H9 (cell line): Measurements from ENCODE around the gene ITPKB. TPM values are rescaled to one million over a fixed set of nuclear protein-coding genes. Genes with fewer than 3 reads are reported as not detected.

Experiments used
- DNase-seq: peaks from one replicate; pipeline ENCODE4 v3.0.0-alpha.2; 2017
- H2AFZ ChIP-seq: one replicate; pipeline ENCODE4 v1.6.1; 2013; ENCODE audit warnings: mild to moderate bottlenecking, low read length, control low read depth, moderate library complexity
- H2AK5ac ChIP-seq: 2 replicates; pipeline ENCODE4 v1.6.1; 2013; ENCODE audit warnings: low read length, control low read depth, mixed read lengths; ENCODE audit not compliant: insufficient read length
- H2BK120ac ChIP-seq: one replicate; pipeline ENCODE4 v1.6.1; 2013; ENCODE audit warnings: low read depth, mild to moderate bottlenecking, low read length, control low read depth, inconsistent platforms; ENCODE audit not compliant: poor library complexity, severe bottlenecking
- H2BK12ac ChIP-seq: 2 replicates; pipeline ENCODE4 v1.6.1; 2013; ENCODE audit warnings: low read length, control low read depth, mixed read lengths, low read depth; ENCODE audit not compliant: insufficient read length
- H2BK15ac ChIP-seq: 2 replicates; pipeline ENCODE4 v1.6.1; 2013; ENCODE audit warnings: low read depth, low read length, control low read depth
- H2BK20ac ChIP-seq: one replicate; pipeline ENCODE4 v1.6.1; 2013; ENCODE audit warnings: low read depth, mild to moderate bottlenecking, low read length, control low read depth, inconsistent platforms; ENCODE audit not compliant: poor library complexity, severe bottlenecking
- H2BK5ac ChIP-seq: 2 replicates; pipeline ENCODE4 v1.6.1; 2013; ENCODE audit warnings: low read length, control low read depth, mixed read lengths; ENCODE audit not compliant: insufficient read length
- H3K14ac ChIP-seq: 2 replicates; pipeline ENCODE4 v1.6.1; 2013; ENCODE audit warnings: low read length, control low read depth; ENCODE audit not compliant: insufficient read depth
- H3K18ac ChIP-seq: 2 replicates; pipeline ENCODE4 v1.6.1; 2013; ENCODE audit warnings: low read depth, mild to moderate bottlenecking, mixed read lengths, low read length, control low read depth; ENCODE audit not compliant: insufficient read length
- H3K23ac ChIP-seq: 2 replicates; pipeline ENCODE4 v1.6.1; 2013; ENCODE audit warnings: low read length, control low read depth, mixed read lengths, low read depth; ENCODE audit not compliant: insufficient read length
- H3K23me2 ChIP-seq: 2 replicates; pipeline ENCODE4 v1.6.1; 2013; ENCODE audit warnings: low read depth, mild to moderate bottlenecking, mixed read lengths, low read length, control low read depth; ENCODE audit not compliant: insufficient read length, poor library complexity, severe bottlenecking
- H3K27ac ChIP-seq: 2 replicates; pipeline ENCODE4 v1.5.1; 2013; ENCODE audit warnings: low read length, control low read depth, mixed read lengths, low read depth; ENCODE audit not compliant: insufficient read length
- H3K27me3 ChIP-seq: 2 replicates; pipeline ENCODE4 v1.6.1; 2013; ENCODE audit warnings: low read length, control low read depth, inconsistent platforms; ENCODE audit not compliant: insufficient read depth
- H3K4ac ChIP-seq: 2 replicates; pipeline ENCODE4 v1.6.1; 2013; ENCODE audit warnings: low read depth, mild to moderate bottlenecking, control low read depth, inconsistent platforms, low read length, moderate library complexity
- H3K4me1 ChIP-seq: 2 replicates; pipeline ENCODE4 v1.6.1; 2013; ENCODE audit warnings: low read length, control low read depth, inconsistent platforms; ENCODE audit not compliant: insufficient read depth
- H3K4me2 ChIP-seq: 2 replicates; pipeline ENCODE4 v1.6.1; 2013; ENCODE audit warnings: low read length, control low read depth, mixed read lengths; ENCODE audit not compliant: insufficient read length, insufficient read depth
- H3K56ac ChIP-seq: 2 replicates; pipeline ENCODE4 v1.6.1; 2013; ENCODE audit warnings: low read depth, mild to moderate bottlenecking, mixed read lengths, low read length, control low read depth; ENCODE audit not compliant: insufficient read length
- H3K79me1 ChIP-seq: 2 replicates; pipeline ENCODE4 v1.6.1; 2013; ENCODE audit warnings: low read depth, mild to moderate bottlenecking, moderate library complexity, low read length, control low read depth, inconsistent platforms; ENCODE audit not compliant: insufficient read depth, poor library complexity, severe bottlenecking
- H3K79me2 ChIP-seq: 2 replicates; pipeline ENCODE4 v1.6.1; 2013; ENCODE audit warnings: low read length, control low read depth, inconsistent platforms; ENCODE audit not compliant: insufficient read depth
- H3K9ac ChIP-seq: 2 replicates; pipeline ENCODE4 v1.6.1; 2013; ENCODE audit warnings: low read length, control low read depth, mixed read lengths; ENCODE audit not compliant: insufficient read length; ENCODE audit errors: extremely low read depth
- H3K9me3 ChIP-seq: one replicate; pipeline ENCODE4 v1.6.1; 2013; ENCODE audit warnings: low read depth, low read length, inconsistent platforms; ENCODE audit not compliant: control insufficient read depth
- H3T11ph ChIP-seq: one replicate; pipeline ENCODE4 v1.6.1; 2013; ENCODE audit warnings: mild to moderate bottlenecking, low read length, control low read depth, inconsistent platforms
- H4K20me1 ChIP-seq: one replicate; pipeline ENCODE4 v1.6.1; 2013; ENCODE audit not compliant: control insufficient read depth, insufficient read length, insufficient read depth
- H4K5ac ChIP-seq: 2 replicates; pipeline ENCODE4 v1.6.1; 2013; ENCODE audit warnings: low read depth, mild to moderate bottlenecking, mixed read lengths, low read length, control low read depth; ENCODE audit not compliant: insufficient read length
- H4K8ac ChIP-seq: replicated peaks from 2 replicates; pipeline ENCODE4 v1.6.1; 2013; ENCODE audit warnings: low read length, control low read depth, mixed read lengths, low read depth; ENCODE audit not compliant: insufficient read length
- H4K91ac ChIP-seq: 2 replicates; pipeline ENCODE4 v1.6.1; 2013; ENCODE audit warnings: low read depth, mild to moderate bottlenecking, moderate library complexity, mixed read lengths, low read length, control low read depth; ENCODE audit not compliant: insufficient read length
- H3K27ac Mint-ChIP-seq, 3 experiments: 2 replicates in 2 of 3; 3 replicates in 1 of 3; pipeline ENCODE4 v1.8.0; 2020 to 2021; ENCODE audit warnings: mixed read lengths in 3 of 3, mild to moderate bottlenecking in 1 of 3, moderate library complexity in 1 of 3
- H3K27me3 Mint-ChIP-seq: 2 replicates; pipeline ENCODE4 v1.8.0; 2021; ENCODE audit warnings: low read depth, mild to moderate bottlenecking, moderate library complexity, mixed read lengths
- H3K36me3 Mint-ChIP-seq, 3 experiments: 2 replicates in 2 of 3; 3 replicates in 1 of 3; pipeline ENCODE4 v1.8.0; 2020 to 2021; ENCODE audit warnings: low read depth in 3 of 3, mixed read lengths in 3 of 3; ENCODE audit not compliant: insufficient read depth in 1 of 3
- H3K4me1 Mint-ChIP-seq, 2 experiments: 2 replicates each; pipeline ENCODE4 v1.8.0; 2020; ENCODE audit warnings: mixed read lengths in 2 of 2
- H3K4me3 Mint-ChIP-seq, 2 experiments: 2 replicates in 1 of 2; 3 replicates in 1 of 2; pipeline ENCODE4 v1.8.0; 2020 to 2021; ENCODE audit warnings: mild to moderate bottlenecking in 2 of 2, mixed read lengths in 2 of 2, moderate library complexity in 1 of 2
- H3K9me3 Mint-ChIP-seq, 2 experiments: 2 replicates in 1 of 2; 3 replicates in 1 of 2; pipeline ENCODE4 v1.8.0; 2020; ENCODE audit warnings: mild to moderate bottlenecking in 2 of 2, mixed read lengths in 2 of 2, moderate library complexity in 1 of 2
- WGBS: extraction: QIAGEN DNeasy Blood & Tissue Kit; methylation state at CpG from one replicate; pipeline ENCODE4 v1.1.7; 2013; ENCODE audit warnings: missing lambda C conversion rate, low lambda C conversion rate, mixed read lengths; ENCODE audit not compliant: insufficient read length; ENCODE audit errors: extremely low coverage; 5-methylcytosine and 5-hydroxymethylcytosine counted together
- total RNA-seq: library from RNA; stranded (reverse); gene quantifications from 2 replicates; pipeline ENCODE4 v1.2.1, GENCODE V29; 2021
- TF ChIP-seq, protein P1 (sequence below): fragments of 200-600 bp; sonication (generic); conservative IDR thresholded peaks from 3 replicates; pipeline ENCODE4 v1.8.0; 2021; ENCODE audit warnings: antibody characterized with exemption, mild to moderate bottlenecking

ITPKB gene
- total RNA-seq, 1 experiment from 2014 or later = 3.8 TPM

GRCh38 chr1:226656201-226656600, 82.9 kb downstream of the ITPKB start:
- Histone ChIP-seq H3K27me3 (no peaks in the 10 kb centered on the region), H3K56ac (no peak overlapping the region), H3K79me1 (no peaks in the 10 kb centered on the region), H3K14ac (no peak overlapping the region), H3K4me2 (no peak overlapping the region), H3K18ac (no peak overlapping the region), H3K9me3 (no peaks in the 10 kb centered on the region), H2BK5ac (no peak overlapping the region), H3K9ac (no peak overlapping the region), H3K23me2 (no peaks in the 10 kb centered on the region), H2AFZ (no peak overlapping the region), H2AK5ac (no peak overlapping the region), H3K23ac (no peak overlapping the region), H4K5ac (no peak overlapping the region), H4K8ac (no peak overlapping the region), H4K20me1 (no peaks in the 10 kb centered on the region), H3K4me1 (peaks cover 16% of the 10 kb centered on the region; the same call in 1 of the 2 replicates), H2BK15ac (no peak overlapping the region), H2BK20ac (no peak overlapping the region), H3K27ac (no peak overlapping the region), H4K91ac (no peak overlapping the region), H3K79me2 (no peaks in the 10 kb centered on the region), H2BK12ac (no peak overlapping the region), H3T11ph (no peak overlapping the region), H3K4ac (no peak overlapping the region), H2BK120ac (no peak overlapping the region)
- TF ChIP-seq, protein P1, sequence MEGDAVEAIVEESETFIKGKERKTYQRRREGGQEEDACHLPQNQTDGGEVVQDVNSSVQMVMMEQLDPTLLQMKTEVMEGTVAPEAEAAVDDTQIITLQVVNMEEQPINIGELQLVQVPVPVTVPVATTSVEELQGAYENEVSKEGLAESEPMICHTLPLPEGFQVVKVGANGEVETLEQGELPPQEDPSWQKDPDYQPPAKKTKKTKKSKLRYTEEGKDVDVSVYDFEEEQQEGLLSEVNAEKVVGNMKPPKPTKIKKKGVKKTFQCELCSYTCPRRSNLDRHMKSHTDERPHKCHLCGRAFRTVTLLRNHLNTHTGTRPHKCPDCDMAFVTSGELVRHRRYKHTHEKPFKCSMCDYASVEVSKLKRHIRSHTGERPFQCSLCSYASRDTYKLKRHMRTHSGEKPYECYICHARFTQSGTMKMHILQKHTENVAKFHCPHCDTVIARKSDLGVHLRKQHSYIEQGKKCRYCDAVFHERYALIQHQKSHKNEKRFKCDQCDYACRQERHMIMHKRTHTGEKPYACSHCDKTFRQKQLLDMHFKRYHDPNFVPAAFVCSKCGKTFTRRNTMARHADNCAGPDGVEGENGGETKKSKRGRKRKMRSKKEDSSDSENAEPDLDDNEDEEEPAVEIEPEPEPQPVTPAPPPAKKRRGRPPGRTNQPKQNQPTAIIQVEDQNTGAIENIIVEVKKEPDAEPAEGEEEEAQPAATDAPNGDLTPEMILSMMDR = no peak
- H3K27me3 Mint-ChIP-seq = peaks cover 2% of the 10 kb centered on the region; the same call in 1 of the 2 replicates
- H3K4me1 Mint-ChIP-seq = peaks cover 64 to 67% of the 10 kb centered on the region in 2 experiments
- no peaks in the 10 kb centered on the region for H3K36me3 Mint-ChIP-seq
- H3K4me3 Mint-ChIP-seq = no peak overlapping the region
- H3K27ac Mint-ChIP-seq = no peak overlapping the region; a peak in 1 of 7 replicates
- no CpG with 5 or more reads among the region's 4 CpGs for WGBS
- no peaks in the 10 kb centered on the region for H3K9me3 Mint-ChIP-seq
- DNase-seq = no peak
